ENCODE results near the gene PIP5K1C.

Gene PIP5K1C

GRCh38 chr19:3642296-3642695, 58.0 kb downstream of the PIP5K1C start:
- TF ChIP-seq CTCF (IDR thresholded peaks at IDR 0.05; ENCODE audit: control insufficient read depth, extremely low read depth, insufficient read depth), result no peak
- DNase-seq (ENCODE audit: low read depth), result no peak
- H3K4me3 ChIP-seq (ENCODE audit: low read depth, low read length), result no peak overlapping the region

- no peak for DNase-seq (ENCODE audit: low read depth)
- H3K4me3 ChIP-seq (ENCODE audit: low read depth, low read length), result no peak overlapping the region
- no peak for TF ChIP-seq CTCF (IDR thresholded peaks at IDR 0.05; ENCODE audit: control insufficient read depth, extremely low read depth, insufficient read depth)
Measured at GRCh38 chr19:3641515-3642269, 58.6 kb downstream of the PIP5K1C start.

- no peak for DNase-seq (ENCODE audit: low read depth)
- TF ChIP-seq CTCF (IDR thresholded peaks at IDR 0.05; ENCODE audit: control insufficient read depth, extremely low read depth, insufficient read depth), result no peak
- H3K4me3 ChIP-seq (ENCODE audit: low read depth, low read length), result no peak overlapping the region
Measured at GRCh38 chr19:3639479-3639878, 60.8 kb downstream of the PIP5K1C start.

GRCh38 chr19:3638208-3639193, 61.8 kb downstream of the PIP5K1C start:
- no peak for DNase-seq (ENCODE audit: low read depth)
- TF ChIP-seq CTCF (IDR thresholded peaks at IDR 0.05; ENCODE audit: control insufficient read depth, extremely low read depth, insufficient read depth), result no peak
- H3K4me3 ChIP-seq (ENCODE audit: low read depth, low read length), result no peak overlapping the region

- no peak for DNase-seq (ENCODE audit: low read depth)
- no peak overlapping the region for H3K4me3 ChIP-seq (ENCODE audit: low read depth, low read length)
- TF ChIP-seq CTCF (IDR thresholded peaks at IDR 0.05; ENCODE audit: control insufficient read depth, extremely low read depth, insufficient read depth), result no peak
Measured at GRCh38 chr19:3637621-3638020, 62.6 kb downstream of the PIP5K1C start.

- no peak overlapping the region for H3K4me3 ChIP-seq (ENCODE audit: low read depth, low read length)
- TF ChIP-seq CTCF (IDR thresholded peaks at IDR 0.05; ENCODE audit: control insufficient read depth, extremely low read depth, insufficient read depth), result no peak
- DNase-seq (ENCODE audit: low read depth), result no peak
Measured at GRCh38 chr19:3636962-3637361, 63.3 kb downstream of the PIP5K1C start.

Measured in LNCaP clone FGC (cell line).